ENCODE data around the gene RAD18. TPM values are rescaled to one million over a fixed set of nuclear protein-coding genes. Genes with fewer than 3 reads are reported as not detected.

RAD18 gene
- total RNA-seq, 5 donors from 2014 or later (not counting 1 experiment from before 2014, with no cell fraction given) = 13.7 to 18.5 (median 16.5) TPM

DNA sequence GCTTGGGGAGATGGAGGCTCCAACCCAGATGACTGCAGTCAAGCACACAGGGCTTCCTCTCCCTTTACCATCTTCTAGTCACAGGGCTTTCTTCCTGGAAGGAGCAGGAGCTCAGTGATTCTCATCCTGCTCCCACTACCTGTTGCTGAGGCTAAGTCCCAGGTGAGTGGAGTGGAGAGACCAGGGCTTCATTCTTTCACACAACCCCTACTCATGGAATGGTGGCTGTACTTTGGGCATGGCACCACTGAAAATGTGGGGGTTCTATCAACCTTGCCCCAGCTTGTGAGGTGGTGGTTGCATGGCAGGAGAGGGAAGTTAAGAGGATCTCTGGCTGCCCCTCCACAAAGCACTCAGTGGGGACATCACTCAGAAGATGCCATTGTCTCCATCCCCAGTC, 36.8 kb upstream of the RAD18 start:
- Histone ChIP-seq H3K27ac (ENCODE audit: low read length) (no peak overlapping the region), H3K9me3 (no peaks in the 10 kb centered on the region), H3K4me1 (ENCODE audit: control insufficient read depth in 1 of 2, extremely low read depth in 1 of 2, insufficient read depth in 2 of 2, low read length in 2 of 2) (no peaks in the 10 kb centered on the region), H3K36me3 (ENCODE audit: control insufficient read depth in 2 of 2, extremely low read depth in 1 of 2, insufficient read depth in 1 of 2, low read length in 1 of 2) (no peaks in the 10 kb centered on the region), H3K4me3 (ENCODE audit: control insufficient read depth in 1 of 2, extremely low read depth in 1 of 2, low read length in 1 of 2) (no peak overlapping the region), H3K27me3 (replicated peaks in 1 of 2; ENCODE audit: control insufficient read depth in 2 of 2, extremely low read depth in 1 of 2, insufficient read depth in 2 of 2, low read length in 1 of 2) (no peaks in the 10 kb centered on the region)
- no peak overlapping the region for H3K4me3 Mint-ChIP-seq
- H3K27ac Mint-ChIP-seq = no peak overlapping the region
- ChIA-PET CTCF (interaction anchor here in 1 of 2 donors (1.1 kb wide), 1 partner anchor 303 kb away, joined by 3 read pairs; no protein-coding TSS in a partner anchor), POLR2A (no interaction called here)
- ATAC-seq (replicated peaks in 1 of 4) = no peak
- no peaks in the 10 kb centered on the region for H3K4me1 Mint-ChIP-seq
- H3K36me3 Mint-ChIP-seq = no peaks in the 10 kb centered on the region
- DNase-seq = no peak
- H3K9me3 Mint-ChIP-seq = no peaks in the 10 kb centered on the region
- no peaks in the 10 kb centered on the region for H3K27me3 Mint-ChIP-seq

DNA sequence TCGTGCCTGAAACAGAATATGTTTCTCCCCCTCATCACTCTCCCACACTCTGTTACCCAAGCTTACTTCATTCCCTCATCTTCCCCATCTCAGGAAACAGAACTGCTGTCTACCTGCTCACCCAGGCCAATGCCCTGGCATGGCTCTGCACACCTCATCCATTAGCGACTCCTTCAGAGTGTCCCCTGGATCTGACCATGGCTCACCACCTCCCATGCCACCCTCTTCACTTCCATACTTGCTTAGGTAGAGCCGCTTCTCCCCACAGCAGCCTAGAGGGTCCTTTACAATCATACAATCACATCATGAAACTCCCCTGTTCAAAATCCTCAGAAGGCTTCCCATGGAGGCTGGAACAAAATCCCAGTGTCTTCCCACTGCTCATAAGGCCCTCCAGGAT, 33.9 kb upstream of the RAD18 start:
- no peaks in the 10 kb centered on the region for H3K9me3 ChIP-seq
- CTCF ChIA-PET = interaction anchor here in 1 of 2 donors (0.7 kb wide), 1 partner anchor 11 kb away, joined by 3 read pairs; no protein-coding TSS in a partner anchor

DNA sequence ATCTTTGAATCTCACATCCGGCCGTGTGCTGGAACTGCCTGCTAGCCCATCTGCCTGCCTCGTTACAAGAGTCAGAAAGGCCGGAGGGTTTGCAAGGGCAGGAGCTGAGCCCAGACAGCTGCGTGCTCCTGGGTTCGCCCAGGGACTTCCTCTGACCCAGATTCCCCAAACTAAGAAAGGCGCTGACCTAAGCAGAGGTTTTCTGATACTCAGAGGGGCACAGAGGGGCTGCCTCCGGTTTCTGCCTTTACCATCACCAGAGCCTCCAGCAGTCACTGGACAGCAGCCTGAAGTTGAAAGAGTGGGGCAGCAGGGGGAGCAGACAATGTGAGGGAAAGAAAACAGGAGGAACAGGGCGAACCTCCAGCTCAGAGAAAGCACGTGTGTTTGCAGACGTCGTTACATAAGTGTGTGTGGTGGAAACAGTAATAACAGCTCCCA, 33.4 kb upstream of the RAD18 start:
- ChIA-PET CTCF (interaction anchor here in 1 of 2 donors (0.7 kb wide), 1 partner anchor 10 kb away, joined by 3 read pairs; no protein-coding TSS in a partner anchor), POLR2A (no interaction called here)
- ATAC-seq (replicated peaks in 1 of 4) = no peak
- H3K27ac ChIP-seq (ENCODE audit: low read length) = no peak overlapping the region
- Mint-ChIP-seq H3K27me3 (no peaks in the 10 kb centered on the region), H3K36me3 (no peaks in the 10 kb centered on the region), H3K4me1 (no peaks in the 10 kb centered on the region), H3K27ac (no peak overlapping the region), H3K9me3 (no peaks in the 10 kb centered on the region), H3K4me3 (no peak overlapping the region)
- DNase-seq = no peak
- no peaks in the 10 kb centered on the region for H3K4me1 ChIP-seq (ENCODE audit: control insufficient read depth in 1 of 2, extremely low read depth in 1 of 2, insufficient read depth in 2 of 2, low read length in 2 of 2)
- H3K4me3 ChIP-seq (ENCODE audit: control insufficient read depth in 1 of 2, extremely low read depth in 1 of 2, low read length in 1 of 2) = no peak overlapping the region
- 78% methylated on average over 6 of the region's 12 CpGs for WGBS (ENCODE audit: insufficient coverage)
- no peaks in the 10 kb centered on the region for H3K9me3 ChIP-seq
- H3K36me3 ChIP-seq (ENCODE audit: control insufficient read depth in 2 of 2, extremely low read depth in 1 of 2, insufficient read depth in 1 of 2, low read length in 1 of 2) = no peaks in the 10 kb centered on the region
- no peaks in the 10 kb centered on the region for H3K27me3 ChIP-seq (replicated peaks in 1 of 2; ENCODE audit: control insufficient read depth in 2 of 2, extremely low read depth in 1 of 2, insufficient read depth in 2 of 2, low read length in 1 of 2)

More for the DNA sequence above, 33.9 kb upstream of the RAD18 start:
- ATAC-seq (replicated peaks in 1 of 4) = no peak
- POLR2A ChIA-PET = no interaction called here
- H3K36me3 ChIP-seq (ENCODE audit: control insufficient read depth in 2 of 2, extremely low read depth in 1 of 2, insufficient read depth in 1 of 2, low read length in 1 of 2) = no peaks in the 10 kb centered on the region
- no peak overlapping the region for H3K27ac ChIP-seq (ENCODE audit: low read length)
- H3K27ac Mint-ChIP-seq = no peak overlapping the region
- DNase-seq = no peak
- no peak overlapping the region for H3K4me3 Mint-ChIP-seq
- no peaks in the 10 kb centered on the region for H3K36me3 Mint-ChIP-seq
- no peaks in the 10 kb centered on the region for H3K27me3 ChIP-seq (replicated peaks in 1 of 2; ENCODE audit: control insufficient read depth in 2 of 2, extremely low read depth in 1 of 2, insufficient read depth in 2 of 2, low read length in 1 of 2)
- H3K27me3 Mint-ChIP-seq = no peaks in the 10 kb centered on the region
- H3K4me1 Mint-ChIP-seq = no peaks in the 10 kb centered on the region
- no peaks in the 10 kb centered on the region for H3K4me1 ChIP-seq (ENCODE audit: control insufficient read depth in 1 of 2, extremely low read depth in 1 of 2, insufficient read depth in 2 of 2, low read length in 2 of 2)
- WGBS (ENCODE audit: insufficient coverage) = 58% methylated on average over 3 of the region's 3 CpGs
- H3K9me3 Mint-ChIP-seq = no peaks in the 10 kb centered on the region
- H3K4me3 ChIP-seq (ENCODE audit: control insufficient read depth in 1 of 2, extremely low read depth in 1 of 2, low read length in 1 of 2) = no peak overlapping the region

DNA sequence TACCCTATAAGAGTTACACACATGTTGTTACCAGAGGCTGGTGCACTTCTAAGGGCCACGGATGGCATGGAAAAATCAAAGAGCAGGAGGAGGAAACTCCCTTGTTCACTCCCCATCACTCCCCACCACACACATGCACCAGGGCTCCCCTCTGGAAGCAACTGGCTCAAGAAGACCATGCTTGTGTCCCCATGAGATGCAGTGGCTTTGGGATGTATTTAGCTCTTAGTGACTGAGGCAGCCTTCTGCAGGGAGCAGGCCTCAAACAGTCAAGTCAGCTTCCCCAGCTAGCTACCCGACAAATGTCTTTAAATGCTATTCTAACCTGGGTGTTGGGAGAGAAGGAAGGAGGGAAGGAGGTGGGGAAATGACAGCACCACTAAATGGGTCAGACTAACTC, 32.9 kb upstream of the RAD18 start:
- CTCF ChIA-PET = no interaction called here
- Histone ChIP-seq H3K27me3 (replicated peaks in 1 of 2; ENCODE audit: control insufficient read depth in 2 of 2, extremely low read depth in 1 of 2, insufficient read depth in 2 of 2, low read length in 1 of 2) (no peaks in the 10 kb centered on the region), H3K4me1 (ENCODE audit: control insufficient read depth in 1 of 2, extremely low read depth in 1 of 2, insufficient read depth in 2 of 2, low read length in 2 of 2) (no peaks in the 10 kb centered on the region), H3K4me3 (ENCODE audit: control insufficient read depth in 1 of 2, extremely low read depth in 1 of 2, low read length in 1 of 2) (no peak overlapping the region), H3K36me3 (ENCODE audit: control insufficient read depth in 2 of 2, extremely low read depth in 1 of 2, insufficient read depth in 1 of 2, low read length in 1 of 2) (no peaks in the 10 kb centered on the region), H3K27ac (ENCODE audit: low read length) (no peak overlapping the region), H3K9me3 (no peaks in the 10 kb centered on the region)
- no peaks in the 10 kb centered on the region for H3K9me3 Mint-ChIP-seq
- DNase-seq (no peak), ATAC-seq (replicated peaks in 1 of 4) (no peak)
- no peak overlapping the region for H3K4me3 Mint-ChIP-seq
- H3K27ac Mint-ChIP-seq = no peak overlapping the region
- H3K27me3 Mint-ChIP-seq = no peaks in the 10 kb centered on the region
- POLR2A ChIA-PET = no interaction called here
- no CpG with 5 or more reads among the region's 2 CpGs for WGBS (ENCODE audit: insufficient coverage)
- no peaks in the 10 kb centered on the region for H3K4me1 Mint-ChIP-seq
- no peaks in the 10 kb centered on the region for H3K36me3 Mint-ChIP-seq

DNA sequence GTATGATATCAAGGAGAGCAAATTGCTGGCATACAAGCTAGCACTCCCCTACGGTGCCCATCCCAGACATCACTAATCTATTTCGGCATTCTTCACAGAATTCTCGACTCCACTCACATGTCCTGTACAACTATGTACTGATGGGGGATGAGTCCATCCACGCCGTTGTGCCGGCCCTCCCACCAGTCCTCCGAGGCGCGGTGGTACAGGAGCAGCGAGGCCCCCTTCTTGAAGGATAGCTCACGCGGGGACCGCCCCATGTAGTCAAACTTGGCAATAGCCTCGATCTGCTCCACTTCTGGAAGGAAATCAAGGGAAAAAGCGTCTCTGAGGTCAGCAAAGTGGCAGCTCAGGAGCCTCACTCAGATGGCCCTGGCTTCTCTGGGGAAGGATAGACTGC, 31.0 kb upstream of the RAD18 start:
- no peak overlapping the region for H3K27ac ChIP-seq (ENCODE audit: low read length)
- Mint-ChIP-seq H3K4me3 (no peak overlapping the region), H3K27ac (no peak overlapping the region), H3K36me3 (no peaks in the 10 kb centered on the region), H3K4me1 (no peaks in the 10 kb centered on the region), H3K27me3 (no peaks in the 10 kb centered on the region), H3K9me3 (no peaks in the 10 kb centered on the region)
- no peaks in the 10 kb centered on the region for H3K27me3 ChIP-seq (replicated peaks in 1 of 2; ENCODE audit: control insufficient read depth in 2 of 2, extremely low read depth in 1 of 2, insufficient read depth in 2 of 2, low read length in 1 of 2)
- ATAC-seq (replicated peaks in 1 of 4) = no peak
- WGBS (ENCODE audit: insufficient coverage) = 93% methylated on average over 14 of the region's 15 CpGs
- ChIA-PET POLR2A (interaction anchor here in 1 of 2 donors (0.5 kb wide), 1 partner anchor 99 kb away, joined by 3 read pairs; no protein-coding TSS in a partner anchor), CTCF (no interaction called here)
- DNase-seq = no peak
- no peaks in the 10 kb centered on the region for H3K4me1 ChIP-seq (ENCODE audit: control insufficient read depth in 1 of 2, extremely low read depth in 1 of 2, insufficient read depth in 2 of 2, low read length in 2 of 2)
- H3K4me3 ChIP-seq (ENCODE audit: control insufficient read depth in 1 of 2, extremely low read depth in 1 of 2, low read length in 1 of 2) = no peak overlapping the region
- no peaks in the 10 kb centered on the region for H3K9me3 ChIP-seq
- H3K36me3 ChIP-seq (ENCODE audit: control insufficient read depth in 2 of 2, extremely low read depth in 1 of 2, insufficient read depth in 1 of 2, low read length in 1 of 2) = no peaks in the 10 kb centered on the region

DNA sequence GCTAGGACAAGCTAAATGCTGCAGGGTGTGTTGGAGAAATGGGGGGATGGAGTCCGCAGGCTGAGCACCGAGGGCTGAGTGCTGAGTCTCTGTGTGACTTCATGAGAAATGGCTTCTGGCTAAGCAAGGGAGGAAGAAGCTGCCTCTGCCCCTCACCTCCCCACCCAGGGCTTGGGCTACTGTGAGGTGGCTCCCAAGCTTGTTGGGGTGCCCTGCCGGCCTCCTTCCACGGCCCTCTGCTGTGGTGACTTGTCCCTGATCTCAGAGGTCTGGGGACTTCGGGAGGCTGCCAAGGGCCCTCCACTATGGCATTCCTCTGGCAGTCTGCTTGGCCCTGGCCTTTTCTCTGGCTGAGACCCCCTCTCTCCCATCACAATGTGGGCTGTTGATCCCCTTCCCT, 30.1 kb upstream of the RAD18 start:
- no peak overlapping the region for H3K4me3 Mint-ChIP-seq
- WGBS (ENCODE audit: insufficient coverage) = 69% methylated on average over 2 of the region's 5 CpGs
- Histone ChIP-seq H3K9me3 (no peaks in the 10 kb centered on the region), H3K4me3 (ENCODE audit: control insufficient read depth in 1 of 2, extremely low read depth in 1 of 2, low read length in 1 of 2) (no peak overlapping the region), H3K4me1 (ENCODE audit: control insufficient read depth in 1 of 2, extremely low read depth in 1 of 2, insufficient read depth in 2 of 2, low read length in 2 of 2) (no peaks in the 10 kb centered on the region), H3K36me3 (ENCODE audit: control insufficient read depth in 2 of 2, extremely low read depth in 1 of 2, insufficient read depth in 1 of 2, low read length in 1 of 2) (no peaks in the 10 kb centered on the region), H3K27ac (ENCODE audit: low read length) (no peak overlapping the region), H3K27me3 (replicated peaks in 1 of 2; ENCODE audit: control insufficient read depth in 2 of 2, extremely low read depth in 1 of 2, insufficient read depth in 2 of 2, low read length in 1 of 2) (no peaks in the 10 kb centered on the region)
- no peaks in the 10 kb centered on the region for H3K27me3 Mint-ChIP-seq
- ChIA-PET POLR2A (interaction anchor here in 1 of 2 donors (0.6 kb wide), 1 partner anchor 9 kb away, joined by 3 read pairs; no protein-coding TSS in a partner anchor), CTCF (no interaction called here)
- no peaks in the 10 kb centered on the region for H3K36me3 Mint-ChIP-seq
- H3K9me3 Mint-ChIP-seq = no peaks in the 10 kb centered on the region
- no peak overlapping the region for H3K27ac Mint-ChIP-seq
- no peaks in the 10 kb centered on the region for H3K4me1 Mint-ChIP-seq
- DNase-seq (no peak), ATAC-seq (replicated peaks in 1 of 4) (no peak)

DNA sequence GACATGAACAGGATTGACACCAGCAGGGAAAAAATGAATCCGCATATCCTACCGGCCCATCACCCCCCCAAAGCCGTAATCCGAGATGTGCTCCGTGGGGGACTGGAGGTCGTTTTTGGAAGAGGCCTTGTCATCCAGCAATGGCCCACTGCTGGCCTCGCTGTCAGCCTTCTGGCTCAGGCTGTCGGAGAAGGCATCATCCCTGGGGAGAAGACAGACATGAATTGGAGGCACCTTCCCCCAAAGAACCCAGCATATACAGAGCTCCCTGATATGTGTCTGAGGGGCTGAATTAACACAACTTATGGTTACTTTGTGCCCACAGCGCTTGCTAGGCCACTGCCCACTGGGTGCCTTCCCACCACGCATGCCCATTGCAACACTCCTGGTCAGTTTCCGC, 29.6 kb upstream of the RAD18 start:
- no peaks in the 10 kb centered on the region for H3K9me3 ChIP-seq
- POLR2A ChIA-PET = no interaction called here
- Mint-ChIP-seq H3K36me3 (no peaks in the 10 kb centered on the region), H3K4me1 (peaks cover 0 to 2% (median 1%) of the 10 kb centered on the region in 3 donors), H3K27me3 (no peaks in the 10 kb centered on the region), H3K27ac (no peak overlapping the region), H3K9me3 (no peaks in the 10 kb centered on the region), H3K4me3 (no peak overlapping the region)
- CTCF ChIA-PET = interaction anchor here in 1 of 2 donors (1.0 kb wide), 1 partner anchor 18 kb away, joined by 3 read pairs; no protein-coding TSS in a partner anchor
- H3K4me1 ChIP-seq (ENCODE audit: control insufficient read depth in 1 of 2, extremely low read depth in 1 of 2, insufficient read depth in 2 of 2, low read length in 2 of 2) = no peaks in the 10 kb centered on the region
- no peak overlapping the region for H3K27ac ChIP-seq (ENCODE audit: low read length)
- no peaks in the 10 kb centered on the region for H3K27me3 ChIP-seq (replicated peaks in 1 of 2; ENCODE audit: control insufficient read depth in 2 of 2, extremely low read depth in 1 of 2, insufficient read depth in 2 of 2, low read length in 1 of 2)
- WGBS (ENCODE audit: insufficient coverage) = 100% methylated on average over 1 of the region's 11 CpGs
- ATAC-seq (replicated peaks in 1 of 4) (no peak), DNase-seq (no peak)
- H3K36me3 ChIP-seq (ENCODE audit: control insufficient read depth in 2 of 2, extremely low read depth in 1 of 2, insufficient read depth in 1 of 2, low read length in 1 of 2) = no peaks in the 10 kb centered on the region
- H3K4me3 ChIP-seq (ENCODE audit: control insufficient read depth in 1 of 2, extremely low read depth in 1 of 2, low read length in 1 of 2) = no peak overlapping the region
